Mucosa of descending colon (tissue), 3 donors: Measurements from ENCODE around the gene AKT1S1. TPM values are rescaled to one million over a fixed set of nuclear protein-coding genes. Genes with fewer than 3 reads are reported as not detected.

Source experiments
- ATAC-seq: fragments of 200-7000 bp; cut with Tn5 transposase; one replicate; pipeline ENCODE4 v1.9.1; 2020; ENCODE audit warnings: mild to moderate bottlenecking, moderate library complexity
- DNase-seq, 3 donors: peaks; one replicate each; pipeline ENCODE4 v3.0.0-alpha.2; 2020
- H3K36me3 ChIP-seq: fragments of 200-600 bp; one replicate; pipeline ENCODE4 v1.8.0; 2021; ENCODE audit warnings: low read depth, mild to moderate bottlenecking
- H3K4me1 ChIP-seq: fragments of 200-600 bp; one replicate; pipeline ENCODE4 v1.8.0; 2021; ENCODE audit warnings: low read depth, mild to moderate bottlenecking
- H3K4me3 ChIP-seq: fragments of 200-600 bp; one replicate; pipeline ENCODE4 v1.8.0; 2021; ENCODE audit warnings: mild to moderate bottlenecking
- H3K9me3 ChIP-seq: fragments of 200-600 bp; one replicate; pipeline ENCODE4 v1.8.0; 2021; ENCODE audit warnings: mild to moderate bottlenecking
- CTCF ChIP-seq: fragments of 200-600 bp; IDR thresholded peaks from one replicate; pipeline ENCODE4 v1.8.0; 2022; ENCODE audit warnings: antibody characterized with exemption, mild to moderate bottlenecking
- intact Hi-C, 2 donors: fragments of 100-400 bp; cut with DNase I in 1 of 2; cut with micrococcal nuclease in 1 of 2; formaldehyde crosslinking; loops; one replicate each; pipeline versions ENCODE4 v1.11.0 to v1.11.1; 2022; cut with DNase I, micrococcal nuclease
- total RNA-seq, 3 donors: library from RNA; stranded (reverse); fragmentation: NEBNext Ultra II Directional in 2 of 3; extraction: Animal tissue kit (Norgen Biotek cat#: 25700) in 2 of 3; gene quantifications; one replicate each; pipeline versions ENCODE4 v1.2.1 to v1.2.4, GENCODE V29; 2021 to 2023
- donor health status: DM: no; HTN: no; CAD: no; lungs with moderate emphysema.
- donor health status: DM: no; HTN: no; CAD: no.
- donor health status: DM: no; HTN: yes; CAD: no.

The AKT1S1 gene
- total RNA-seq, 3 donors from 2014 or later: 38.8 to 44.0 (median 42.3) TPM

DNA sequence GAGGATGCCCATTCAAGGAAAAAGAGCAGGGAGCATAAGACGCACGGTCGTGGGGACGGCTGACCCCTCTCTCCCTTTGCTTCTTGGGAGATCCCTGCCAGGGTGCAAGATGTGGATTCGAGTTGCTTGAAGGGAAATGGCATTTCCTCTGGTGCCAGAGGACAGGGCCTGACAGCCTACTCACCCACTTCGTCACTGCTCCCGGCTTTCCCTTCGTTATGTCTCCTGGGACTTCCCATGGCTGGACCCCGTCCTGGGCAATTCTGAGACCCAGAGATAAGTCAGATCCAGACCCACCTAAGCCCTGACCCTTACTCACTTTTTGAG lies 1.6 kb upstream of the AKT1S1 start:
- ATAC-seq (no peak), DNase-seq (peak in 1 of 3 donors; percentile 18)
- no peaks in the 10 kb centered on the region for H3K9me3 ChIP-seq
- intact Hi-C loops: no loop called here
- TF ChIP-seq CTCF: no peak
- peaks cover 19% of the 10 kb centered on the region for H3K4me1 ChIP-seq
- H3K36me3 ChIP-seq: peaks cover 10% of the 10 kb centered on the region
- no peak overlapping the region for H3K4me3 ChIP-seq

DNA sequence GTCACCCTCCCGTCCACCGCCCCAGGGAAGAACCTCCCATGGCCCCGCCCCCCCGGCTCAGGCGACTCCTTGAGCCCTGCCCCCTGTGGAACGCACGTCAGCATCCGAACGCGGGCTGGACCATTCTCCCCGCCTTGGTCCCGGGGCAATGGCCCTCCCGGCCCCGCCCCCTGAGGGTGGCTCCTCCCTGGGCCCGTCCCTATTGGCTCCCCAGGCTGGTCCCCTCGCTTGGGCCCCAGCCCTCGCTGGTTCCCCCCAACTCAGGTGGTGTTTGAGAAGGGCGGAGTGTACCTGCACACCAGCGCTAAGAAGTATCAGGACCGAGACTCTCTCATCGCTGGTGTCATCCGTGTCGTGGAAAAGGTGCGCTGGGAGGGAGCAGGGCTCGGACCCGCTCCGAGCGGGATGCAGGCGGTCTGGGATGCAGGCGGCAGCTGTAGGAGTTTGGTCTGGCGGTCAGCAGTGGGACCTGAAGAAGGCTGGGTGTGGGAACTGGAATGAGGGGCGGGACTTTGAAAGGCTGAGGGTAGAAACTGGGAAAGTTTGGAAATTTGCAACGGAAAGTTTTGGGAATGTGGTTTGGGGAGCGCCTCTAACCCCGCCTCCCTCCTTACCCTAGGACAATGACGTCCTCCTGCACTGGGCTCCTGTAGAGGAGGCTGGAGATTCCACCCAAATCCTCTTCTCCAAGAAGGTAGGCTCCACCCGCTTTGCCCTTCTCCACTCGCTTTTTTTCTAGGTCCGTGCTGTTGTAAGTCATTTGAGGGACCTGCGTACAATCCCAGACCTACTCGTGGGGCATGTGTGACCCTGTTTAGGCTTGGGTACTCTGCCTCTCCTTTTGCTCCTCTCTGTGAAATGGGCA lies 956 bp upstream of the AKT1S1 start:
- Histone ChIP-seq H3K9me3 (no peaks in the 10 kb centered on the region), H3K4me1 (peaks cover 19% of the 10 kb centered on the region), H3K36me3 (peaks cover 9% of the 10 kb centered on the region), H3K4me3 (peak overlapping the region; percentile 92)
- DNase-seq (peak; percentile 98 to 99 (median 99)), ATAC-seq (peak; percentile 77)
- TF ChIP-seq CTCF: no peak
- intact Hi-C loops: no loop called here

DNA sequence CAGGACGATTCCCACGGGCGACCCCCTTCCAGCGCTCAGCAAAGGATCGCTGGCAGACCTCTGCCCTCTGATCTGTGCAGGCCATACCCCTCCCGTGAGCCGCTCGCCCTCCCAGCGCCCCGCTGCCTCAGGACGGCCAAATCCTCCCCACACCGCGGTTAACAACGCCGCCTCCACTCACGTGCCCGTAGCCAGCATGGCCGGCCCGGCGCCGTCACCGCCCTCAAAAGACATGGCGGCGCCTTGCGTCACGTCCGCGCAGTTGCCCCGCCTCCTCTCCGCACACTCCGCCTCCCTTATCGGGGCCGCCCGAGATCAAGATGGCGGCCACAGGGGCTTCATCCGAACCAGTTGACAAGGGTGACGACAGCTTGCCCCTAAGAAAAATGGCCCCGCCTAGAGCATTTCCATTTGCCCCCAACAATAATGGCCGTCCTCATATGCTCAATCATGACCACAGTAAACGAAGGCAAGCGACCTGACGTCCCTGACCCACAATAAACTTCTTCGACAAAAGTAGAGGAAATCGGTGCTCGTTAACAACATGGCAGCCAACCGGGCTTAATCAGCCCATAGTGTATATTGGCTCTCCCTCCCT lies 634 bp downstream of the AKT1S1 start:
- peaks cover 4% of the 10 kb centered on the region for H3K36me3 ChIP-seq
- TF ChIP-seq CTCF: no peak
- peak overlapping the region; percentile 92 for H3K4me3 ChIP-seq
- peak; percentile 98 to 99 (median 98) for DNase-seq
- peaks cover 19% of the 10 kb centered on the region for H3K4me1 ChIP-seq
- no peaks in the 10 kb centered on the region for H3K9me3 ChIP-seq
- intact Hi-C loops: no loop called here
- peak; percentile 77 for ATAC-seq

DNA sequence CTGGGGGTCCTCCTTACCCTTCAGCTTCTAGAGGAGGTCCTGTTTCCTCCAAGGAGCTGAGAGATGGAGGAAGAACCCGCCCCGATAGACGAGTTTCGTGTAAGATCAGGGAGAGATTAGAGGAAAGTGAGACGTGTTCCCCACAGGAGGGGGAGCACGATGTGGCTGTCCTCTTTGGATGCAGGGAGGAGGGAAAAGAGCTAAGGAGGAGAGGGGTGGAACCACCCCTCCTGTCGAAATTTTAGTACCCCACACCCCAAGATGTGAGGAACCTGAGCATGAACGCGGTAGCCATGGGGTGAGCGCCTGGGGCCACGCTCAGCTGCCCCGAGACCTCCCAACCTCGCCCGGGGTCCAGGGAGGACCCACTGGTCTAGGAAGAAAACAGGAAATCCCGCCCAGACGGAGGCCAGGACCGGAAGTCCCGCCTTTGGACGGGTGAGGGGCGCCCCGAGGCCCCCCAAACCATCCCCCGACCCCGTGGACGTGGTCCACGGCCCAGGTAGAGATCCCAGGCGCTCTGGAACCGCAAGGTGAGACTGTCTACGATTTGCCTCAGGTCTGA lies 1.2 kb downstream of the AKT1S1 start:
- Histone ChIP-seq H3K36me3 (peaks cover 4% of the 10 kb centered on the region), H3K4me3 (peak overlapping the region; percentile 92), H3K9me3 (no peaks in the 10 kb centered on the region), H3K4me1 (peaks cover 19% of the 10 kb centered on the region)
- DNase-seq (peak; percentile 78 to 85 (median 84)), ATAC-seq (no peak)
- no peak for TF ChIP-seq CTCF
- intact Hi-C loops: no loop called here

DNA sequence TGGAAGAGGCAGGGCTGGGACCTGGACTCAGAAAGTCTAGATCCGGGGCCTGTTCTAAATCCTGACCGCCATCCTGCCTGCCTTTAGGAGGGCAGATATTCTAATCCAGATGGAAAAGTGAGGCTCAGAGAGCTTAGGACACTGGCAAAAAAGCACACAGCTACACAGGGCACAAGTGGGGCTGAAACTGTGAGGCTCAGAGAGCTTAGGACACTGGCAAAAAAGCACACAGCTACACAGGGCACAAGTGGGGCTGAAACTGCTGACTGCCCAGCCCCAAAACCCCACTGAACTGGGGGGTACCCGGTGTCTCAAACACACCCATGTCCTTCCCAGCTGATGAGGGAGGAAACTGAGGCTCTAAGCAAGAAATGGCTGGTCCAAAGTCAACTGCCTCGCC lies 2.0 kb downstream of the AKT1S1 start:
- ATAC-seq (no peak), DNase-seq (no peak)
- H3K4me1 ChIP-seq: peaks cover 26% of the 10 kb centered on the region
- peaks cover 4% of the 10 kb centered on the region for H3K36me3 ChIP-seq
- no peaks in the 10 kb centered on the region for H3K9me3 ChIP-seq
- TF ChIP-seq CTCF: no peak
- intact Hi-C loops: no loop called here
- no peak overlapping the region for H3K4me3 ChIP-seq
